GM10266 (cell line): ENCODE data around the gene ARL5C.

Experiments
- DNase-seq: peaks from one replicate; pipeline ENCODE4 v3.0.0; 2012; ENCODE audit errors: extremely low spot score
- TF ChIP-seq, protein P1 (sequence below): IDR thresholded peaks from 2 replicates; pipeline ENCODE4 v1.5.1; 2012; ENCODE audit warnings: mild to moderate bottlenecking, low read depth; ENCODE audit not compliant: control insufficient read depth, insufficient read depth; ENCODE audit errors: missing control alignments

ARL5C gene

DNA sequence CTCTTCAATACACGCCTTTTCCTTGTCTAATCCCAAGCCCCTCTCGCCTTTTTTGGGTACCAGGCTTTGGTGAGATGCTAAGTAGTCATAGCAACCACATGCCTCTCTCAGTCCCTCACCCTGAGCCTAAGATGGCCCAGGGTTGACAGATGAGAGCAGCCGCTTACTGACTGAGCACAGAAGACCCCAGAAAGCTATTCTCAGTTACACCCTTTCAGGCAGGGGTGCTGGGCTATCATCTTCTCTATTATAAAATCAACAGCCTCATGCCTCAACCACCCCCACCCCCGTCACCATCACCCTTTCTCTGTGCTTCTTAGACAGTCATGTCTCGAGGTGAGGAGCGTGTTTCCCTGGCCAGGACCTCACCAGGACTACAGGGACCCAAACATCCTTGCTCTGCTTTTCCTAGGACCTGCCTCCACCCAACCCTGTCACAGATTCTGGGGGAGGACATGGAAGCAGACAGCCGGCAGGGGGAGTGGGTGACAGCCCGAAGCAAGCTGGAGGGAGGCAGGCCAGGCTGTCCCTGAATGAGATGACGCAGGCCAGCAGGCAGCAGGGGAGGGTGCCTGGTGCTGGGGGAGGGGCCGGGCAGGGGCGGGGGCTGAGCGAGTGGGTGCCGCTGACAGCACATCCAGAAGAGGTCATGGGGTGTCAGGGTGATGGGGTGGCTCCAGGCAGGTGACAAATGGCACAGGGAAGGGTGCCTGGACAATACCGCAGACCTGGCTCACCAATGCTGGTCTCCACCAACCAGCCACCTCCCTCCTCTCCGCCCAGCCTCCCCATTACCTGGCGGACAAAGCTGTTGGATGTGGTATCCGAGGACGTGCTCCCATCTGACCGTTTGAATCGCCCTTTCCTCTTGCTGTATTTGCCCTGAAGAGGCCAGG is 28.4 kb upstream of the ARL5C start:
- DNase-seq = no peak
- TF ChIP-seq, protein P1, sequence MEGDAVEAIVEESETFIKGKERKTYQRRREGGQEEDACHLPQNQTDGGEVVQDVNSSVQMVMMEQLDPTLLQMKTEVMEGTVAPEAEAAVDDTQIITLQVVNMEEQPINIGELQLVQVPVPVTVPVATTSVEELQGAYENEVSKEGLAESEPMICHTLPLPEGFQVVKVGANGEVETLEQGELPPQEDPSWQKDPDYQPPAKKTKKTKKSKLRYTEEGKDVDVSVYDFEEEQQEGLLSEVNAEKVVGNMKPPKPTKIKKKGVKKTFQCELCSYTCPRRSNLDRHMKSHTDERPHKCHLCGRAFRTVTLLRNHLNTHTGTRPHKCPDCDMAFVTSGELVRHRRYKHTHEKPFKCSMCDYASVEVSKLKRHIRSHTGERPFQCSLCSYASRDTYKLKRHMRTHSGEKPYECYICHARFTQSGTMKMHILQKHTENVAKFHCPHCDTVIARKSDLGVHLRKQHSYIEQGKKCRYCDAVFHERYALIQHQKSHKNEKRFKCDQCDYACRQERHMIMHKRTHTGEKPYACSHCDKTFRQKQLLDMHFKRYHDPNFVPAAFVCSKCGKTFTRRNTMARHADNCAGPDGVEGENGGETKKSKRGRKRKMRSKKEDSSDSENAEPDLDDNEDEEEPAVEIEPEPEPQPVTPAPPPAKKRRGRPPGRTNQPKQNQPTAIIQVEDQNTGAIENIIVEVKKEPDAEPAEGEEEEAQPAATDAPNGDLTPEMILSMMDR = no peak

DNA sequence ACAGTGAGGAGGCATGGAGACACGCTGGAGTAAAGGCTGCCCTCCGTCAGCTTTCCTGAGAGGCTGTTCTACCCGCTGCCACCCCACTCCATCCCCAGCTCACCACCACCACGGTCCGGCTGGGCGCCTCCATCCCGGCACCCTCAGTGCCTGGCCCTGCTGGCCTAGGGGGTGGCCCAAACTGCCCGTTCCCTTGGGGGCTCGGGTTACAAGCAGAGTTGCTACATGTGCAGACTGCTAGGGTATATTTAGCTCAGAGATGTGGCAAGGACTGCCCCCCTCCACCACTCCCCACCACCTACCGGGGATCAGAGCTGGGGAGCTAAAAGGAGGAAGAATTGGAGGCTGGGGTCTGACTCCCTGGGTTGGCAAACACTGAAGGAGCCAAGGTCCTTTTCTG is 27.4 kb upstream of the ARL5C start:
- no peak for DNase-seq
- TF ChIP-seq, protein P1 = no peak

DNA sequence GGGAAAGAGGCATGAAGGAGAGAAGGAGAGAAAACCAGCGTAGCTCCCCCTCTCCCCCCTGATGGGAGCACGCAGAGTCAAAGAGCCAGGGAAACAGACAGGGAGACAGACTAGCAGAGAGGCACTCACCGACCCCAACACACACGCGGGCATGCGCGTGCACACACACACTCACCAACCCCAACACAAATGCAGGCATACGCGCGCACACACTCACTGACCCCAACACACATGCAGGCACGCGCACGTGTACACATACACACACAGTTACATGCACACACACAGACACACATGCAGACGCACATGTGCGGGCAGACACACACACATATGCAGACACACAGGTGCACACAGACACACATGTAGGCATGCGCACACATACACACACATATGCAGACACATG is 26.9 kb upstream of the ARL5C start:
- TF ChIP-seq, protein P1 = no peak
- DNase-seq = no peak

DNA sequence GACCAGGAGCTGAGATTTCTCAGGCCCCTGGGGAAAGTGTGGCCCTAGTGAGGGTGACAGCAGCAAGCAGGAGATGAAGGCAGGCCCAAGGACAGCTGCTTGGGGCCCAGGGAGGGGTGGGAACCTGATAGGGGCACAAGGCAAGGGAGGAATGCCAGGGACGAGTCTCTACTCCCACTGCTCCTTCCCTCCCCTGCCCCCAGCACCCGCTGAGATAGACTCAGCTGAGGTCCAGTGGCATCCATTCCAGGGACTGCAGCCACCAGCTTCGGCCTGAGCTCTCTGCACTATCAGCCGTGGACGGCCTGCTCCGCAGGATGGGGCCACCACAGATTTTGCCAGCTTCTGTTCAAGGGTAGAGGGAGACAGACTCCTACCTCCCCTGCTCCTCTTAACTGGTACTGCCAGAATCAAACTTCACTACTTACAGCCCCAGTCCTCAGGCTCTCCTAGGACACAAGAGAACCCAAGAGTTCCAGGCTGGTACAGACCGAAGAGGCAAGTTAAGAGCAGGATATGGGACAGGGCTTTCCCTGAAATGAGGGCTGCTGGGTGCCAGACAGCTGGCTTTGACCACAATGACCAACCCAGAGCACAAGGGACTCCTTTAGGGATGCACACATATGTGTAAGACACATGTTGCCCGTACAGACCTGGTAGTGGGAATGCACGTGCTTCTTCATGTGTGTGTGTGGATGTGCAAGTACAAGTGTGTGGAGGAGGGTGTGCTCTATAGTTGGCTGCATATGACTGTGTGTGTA is 26.0 kb upstream of the ARL5C start:
- TF ChIP-seq, protein P1 = no peak

DNA sequence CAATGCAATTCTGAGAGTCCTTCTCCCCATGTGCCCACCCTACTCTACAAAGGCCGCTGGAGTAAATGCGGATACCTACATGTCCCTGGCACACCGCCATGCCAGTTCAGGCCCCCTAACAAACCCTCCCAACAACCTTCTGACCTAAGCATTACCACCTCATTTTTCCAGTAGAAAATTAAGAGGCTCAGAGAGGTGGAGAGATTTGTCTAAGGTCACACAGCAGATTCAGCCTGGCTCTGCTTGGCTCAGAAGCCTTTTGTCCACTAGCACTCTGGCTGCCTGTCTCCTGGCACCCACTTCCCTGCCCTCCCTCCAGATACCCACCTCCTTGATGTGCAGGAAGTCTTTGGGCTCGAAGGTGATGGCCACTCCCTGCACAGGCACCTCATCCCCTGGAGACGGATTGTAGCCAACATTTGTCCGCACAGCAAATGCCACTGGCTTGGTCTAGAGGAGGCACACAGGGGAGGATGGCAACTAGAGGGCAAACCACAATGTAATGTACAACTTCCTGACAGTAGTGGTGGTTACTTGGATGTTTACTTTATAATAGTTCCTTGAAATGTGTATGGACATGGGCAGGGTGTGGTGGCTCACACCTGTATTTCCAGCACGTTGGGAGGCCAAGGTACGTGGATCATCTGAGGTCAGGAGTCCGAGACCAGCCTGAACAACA is 21.3 kb upstream of the ARL5C start:
- TF ChIP-seq, protein P1 = no peak
- no peak for DNase-seq

More for the DNA sequence above, 26.0 kb upstream of the ARL5C start:
- no peak for DNase-seq

DNA sequence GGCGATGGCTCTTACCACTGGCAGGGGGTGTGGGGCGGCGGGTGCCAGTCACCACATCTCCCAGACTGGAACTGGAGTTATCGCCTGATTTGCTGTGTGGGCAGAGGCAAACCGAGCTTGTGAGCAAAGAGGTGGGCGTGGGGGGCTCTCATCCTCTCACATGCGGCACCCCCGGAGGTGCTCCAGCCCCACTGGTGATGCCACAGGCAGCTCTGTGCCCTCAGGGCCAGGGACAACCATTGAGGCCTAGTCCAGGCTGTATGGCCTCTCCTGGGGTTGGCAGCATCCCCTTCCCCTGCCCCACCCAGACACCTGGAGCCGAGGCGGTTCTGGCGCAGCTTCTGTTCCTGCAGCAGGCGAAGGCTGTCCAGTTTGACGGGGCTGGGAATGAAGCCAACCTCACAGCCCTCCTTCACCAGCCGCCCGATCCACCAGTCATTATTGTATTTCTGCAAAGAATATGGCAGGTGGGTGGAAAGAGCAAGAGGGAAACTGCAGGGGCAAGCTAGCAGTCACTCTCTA is 20.6 kb upstream of the ARL5C start:
- no peak for DNase-seq

More for the DNA sequence above, 20.6 kb upstream of the ARL5C start:
- TF ChIP-seq, protein P1 = no peak
